DOHH2 (cell line): ENCODE results near the gene PDK1.

Experiments
- CTCF ChIP-seq: fragments of 200-600 bp; sonication (generic); IDR thresholded peaks from one replicate; pipeline ENCODE4 v1.5.1; 2014; ENCODE audit warnings: antibody characterized with exemption, mild to moderate bottlenecking, low read depth, low read length; ENCODE audit not compliant: poor library complexity, severe bottlenecking
- EZH2phosphoT487 ChIP-seq: fragments of 200-600 bp; sonication (generic); IDR thresholded peaks from 2 replicates; pipeline ENCODE4 v1.6.1; 2017; ENCODE audit warnings: borderline replicate concordance, mild to moderate bottlenecking, antibody characterized with exemption, low read length, moderate library complexity, mixed read lengths

DNA sequence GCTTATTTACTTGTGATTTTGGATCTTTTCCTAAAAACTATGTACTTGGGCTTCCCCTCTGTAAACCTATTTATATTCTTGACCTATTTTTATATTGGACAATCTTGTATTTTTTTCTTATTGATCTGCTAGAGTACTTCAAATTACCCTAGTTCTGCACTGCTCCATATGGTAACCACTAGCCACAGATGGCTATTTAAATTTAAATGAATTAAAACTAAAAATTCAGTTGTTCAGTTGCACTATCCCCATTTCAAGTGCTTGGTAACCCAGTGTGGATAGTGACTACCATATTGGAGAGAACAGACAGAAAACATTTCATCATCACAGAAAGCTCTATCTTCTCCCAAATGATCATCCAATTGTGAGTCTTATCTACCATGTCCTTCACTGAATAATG, 74.3 kb downstream of the PDK1 start:
- TF ChIP-seq CTCF (no peak), EZH2phosphoT487 (no peak)
